ENCODE data around the gene LRBA. TPM values are rescaled to one million over a fixed set of nuclear protein-coding genes. Genes with fewer than 3 reads are reported as not detected.

LRBA gene
- polyA plus RNA-seq, 1 of the 3 experiments (the other 2 are of a cell fraction) = 11.4 TPM

DNA sequence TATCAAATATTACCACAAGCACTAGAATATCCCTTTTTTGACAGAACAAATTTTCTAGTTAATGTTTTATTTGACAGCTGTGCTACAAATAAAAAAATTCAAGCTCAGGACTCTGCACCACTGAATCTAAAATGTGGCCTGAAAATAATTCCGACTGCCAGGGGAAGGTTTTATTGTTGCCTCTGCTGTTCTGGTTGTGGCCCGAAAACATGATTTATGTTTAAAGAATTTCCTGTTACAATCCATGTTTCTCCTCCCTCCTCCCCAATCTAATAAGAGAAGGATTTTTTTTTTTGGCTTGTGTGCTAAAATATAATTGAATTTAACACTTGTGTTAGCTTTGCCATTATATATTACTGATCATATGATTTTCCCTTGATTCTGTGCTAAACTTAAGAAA is 709.1 kb downstream of the LRBA start (continued):
- TF ChIP-seq, protein P1, sequence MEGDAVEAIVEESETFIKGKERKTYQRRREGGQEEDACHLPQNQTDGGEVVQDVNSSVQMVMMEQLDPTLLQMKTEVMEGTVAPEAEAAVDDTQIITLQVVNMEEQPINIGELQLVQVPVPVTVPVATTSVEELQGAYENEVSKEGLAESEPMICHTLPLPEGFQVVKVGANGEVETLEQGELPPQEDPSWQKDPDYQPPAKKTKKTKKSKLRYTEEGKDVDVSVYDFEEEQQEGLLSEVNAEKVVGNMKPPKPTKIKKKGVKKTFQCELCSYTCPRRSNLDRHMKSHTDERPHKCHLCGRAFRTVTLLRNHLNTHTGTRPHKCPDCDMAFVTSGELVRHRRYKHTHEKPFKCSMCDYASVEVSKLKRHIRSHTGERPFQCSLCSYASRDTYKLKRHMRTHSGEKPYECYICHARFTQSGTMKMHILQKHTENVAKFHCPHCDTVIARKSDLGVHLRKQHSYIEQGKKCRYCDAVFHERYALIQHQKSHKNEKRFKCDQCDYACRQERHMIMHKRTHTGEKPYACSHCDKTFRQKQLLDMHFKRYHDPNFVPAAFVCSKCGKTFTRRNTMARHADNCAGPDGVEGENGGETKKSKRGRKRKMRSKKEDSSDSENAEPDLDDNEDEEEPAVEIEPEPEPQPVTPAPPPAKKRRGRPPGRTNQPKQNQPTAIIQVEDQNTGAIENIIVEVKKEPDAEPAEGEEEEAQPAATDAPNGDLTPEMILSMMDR (IDR thresholded peaks at IDR 0.05) = no peak
- TF ChIP-seq RAD21 (IDR thresholded peaks at IDR 0.05; ENCODE audit: low read length) = no peak
- TF ChIP-seq SIN3A (IDR thresholded peaks at IDR 0.05; ENCODE audit: borderline replicate concordance, low read depth, low read length) = no peak
- peak; percentile 65 for TF ChIP-seq FOSL2 (IDR thresholded peaks at IDR 0.05; ENCODE audit: borderline replicate concordance, low read depth)
- TF ChIP-seq EZH2phosphoT487 (IDR thresholded peaks at IDR 0.05; ENCODE audit: borderline replicate concordance, low read depth) = no peak
- no peak for TF ChIP-seq FOXJ3 (CRISPR knock-in tag; IDR thresholded peaks at IDR 0.05)
- TF ChIP-seq MEF2A (IDR thresholded peaks at IDR 0.05; ENCODE audit: borderline replicate concordance, low read depth) = no peak
- TF ChIP-seq, protein P2, sequence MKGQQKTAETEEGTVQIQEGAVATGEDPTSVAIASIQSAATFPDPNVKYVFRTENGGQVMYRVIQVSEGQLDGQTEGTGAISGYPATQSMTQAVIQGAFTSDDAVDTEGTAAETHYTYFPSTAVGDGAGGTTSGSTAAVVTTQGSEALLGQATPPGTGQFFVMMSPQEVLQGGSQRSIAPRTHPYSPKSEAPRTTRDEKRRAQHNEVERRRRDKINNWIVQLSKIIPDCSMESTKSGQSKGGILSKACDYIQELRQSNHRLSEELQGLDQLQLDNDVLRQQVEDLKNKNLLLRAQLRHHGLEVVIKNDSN (IDR thresholded peaks at IDR 0.05; ENCODE audit: borderline replicate concordance, low read depth) = no peak
- TF ChIP-seq, protein P3, sequence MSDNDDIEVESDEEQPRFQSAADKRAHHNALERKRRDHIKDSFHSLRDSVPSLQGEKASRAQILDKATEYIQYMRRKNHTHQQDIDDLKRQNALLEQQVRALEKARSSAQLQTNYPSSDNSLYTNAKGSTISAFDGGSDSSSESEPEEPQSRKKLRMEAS (IDR thresholded peaks at IDR 0.05; ENCODE audit: low read depth) = 0 out of 2 replicates have a peak, but pooled peaks have one; percentile 28
- no peak for TF ChIP-seq RCOR1 (IDR thresholded peaks at IDR 0.05; ENCODE audit: low read length)
- no peak for TF ChIP-seq FOXM1 (IDR thresholded peaks at IDR 0.05; ENCODE audit: low read depth)
- no peak for TF ChIP-seq CHD2 (IDR thresholded peaks at IDR 0.05; ENCODE audit: low read length, partially characterized antibody)
- no peak for TF ChIP-seq RFX5 (IDR thresholded peaks at IDR 0.05; ENCODE audit: low read length)
- TF ChIP-seq, protein P4, sequence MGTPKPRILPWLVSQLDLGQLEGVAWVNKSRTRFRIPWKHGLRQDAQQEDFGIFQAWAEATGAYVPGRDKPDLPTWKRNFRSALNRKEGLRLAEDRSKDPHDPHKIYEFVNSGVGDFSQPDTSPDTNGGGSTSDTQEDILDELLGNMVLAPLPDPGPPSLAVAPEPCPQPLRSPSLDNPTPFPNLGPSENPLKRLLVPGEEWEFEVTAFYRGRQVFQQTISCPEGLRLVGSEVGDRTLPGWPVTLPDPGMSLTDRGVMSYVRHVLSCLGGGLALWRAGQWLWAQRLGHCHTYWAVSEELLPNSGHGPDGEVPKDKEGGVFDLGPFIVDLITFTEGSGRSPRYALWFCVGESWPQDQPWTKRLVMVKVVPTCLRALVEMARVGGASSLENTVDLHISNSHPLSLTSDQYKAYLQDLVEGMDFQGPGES (IDR thresholded peaks at IDR 0.05; ENCODE audit: low read depth, low read length) = no peak
- TF ChIP-seq, protein P5, sequence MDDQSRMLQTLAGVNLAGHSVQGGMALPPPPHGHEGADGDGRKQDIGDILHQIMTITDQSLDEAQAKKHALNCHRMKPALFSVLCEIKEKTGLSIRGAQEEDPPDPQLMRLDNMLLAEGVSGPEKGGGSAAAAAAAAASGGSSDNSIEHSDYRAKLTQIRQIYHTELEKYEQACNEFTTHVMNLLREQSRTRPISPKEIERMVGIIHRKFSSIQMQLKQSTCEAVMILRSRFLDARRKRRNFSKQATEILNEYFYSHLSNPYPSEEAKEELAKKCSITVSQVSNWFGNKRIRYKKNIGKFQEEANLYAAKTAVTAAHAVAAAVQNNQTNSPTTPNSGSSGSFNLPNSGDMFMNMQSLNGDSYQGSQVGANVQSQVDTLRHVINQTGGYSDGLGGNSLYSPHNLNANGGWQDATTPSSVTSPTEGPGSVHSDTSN (IDR thresholded peaks at IDR 0.05) = peak; percentile 68
- TF ChIP-seq, protein P6, sequence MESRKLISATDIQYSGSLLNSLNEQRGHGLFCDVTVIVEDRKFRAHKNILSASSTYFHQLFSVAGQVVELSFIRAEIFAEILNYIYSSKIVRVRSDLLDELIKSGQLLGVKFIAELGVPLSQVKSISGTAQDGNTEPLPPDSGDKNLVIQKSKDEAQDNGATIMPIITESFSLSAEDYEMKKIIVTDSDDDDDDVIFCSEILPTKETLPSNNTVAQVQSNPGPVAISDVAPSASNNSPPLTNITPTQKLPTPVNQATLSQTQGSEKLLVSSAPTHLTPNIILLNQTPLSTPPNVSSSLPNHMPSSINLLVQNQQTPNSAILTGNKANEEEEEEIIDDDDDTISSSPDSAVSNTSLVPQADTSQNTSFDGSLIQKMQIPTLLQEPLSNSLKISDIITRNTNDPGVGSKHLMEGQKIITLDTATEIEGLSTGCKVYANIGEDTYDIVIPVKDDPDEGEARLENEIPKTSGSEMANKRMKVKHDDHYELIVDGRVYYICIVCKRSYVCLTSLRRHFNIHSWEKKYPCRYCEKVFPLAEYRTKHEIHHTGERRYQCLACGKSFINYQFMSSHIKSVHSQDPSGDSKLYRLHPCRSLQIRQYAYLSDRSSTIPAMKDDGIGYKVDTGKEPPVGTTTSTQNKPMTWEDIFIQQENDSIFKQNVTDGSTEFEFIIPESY (IDR thresholded peaks at IDR 0.05; ENCODE audit: borderline replicate concordance, low read depth) = no peak
- no peak for TF ChIP-seq NRF1 (IDR thresholded peaks at IDR 0.05; ENCODE audit: low read depth, low read length)
- TF ChIP-seq RXRA (IDR thresholded peaks at IDR 0.05; ENCODE audit: borderline replicate concordance, low read depth) = no peak
- TF ChIP-seq GABPA (IDR thresholded peaks at IDR 0.05; ENCODE audit: low read depth) = no peak

Measured in SK-N-SH (cell line).